Measurements from ENCODE around the gene ROCK2.

ROCK2 gene

GRCh38 chr2:11200651-11201050 lies 143.8 kb downstream of the ROCK2 start (continued):
- TF ChIP-seq ZNF488 (tag by site-specific recombination; IDR thresholded peaks at IDR 0.05) (no peak), ZFP3 (tag by site-specific recombination; IDR thresholded peaks at IDR 0.05; ENCODE audit: low read depth) (no peak), ZNF18 (tag by site-specific recombination; IDR thresholded peaks at IDR 0.05) (no peak), ZNF24 (tag by site-specific recombination; IDR thresholded peaks at IDR 0.05) (no peak), ZNF211 (tag by site-specific recombination; IDR thresholded peaks at IDR 0.05; ENCODE audit: low read depth) (no peak)

- no peak overlapping the region for H3K27ac ChIP-seq (ENCODE audit: extremely low read depth, low read depth, low read length)
- ChIA-PET POLR2A (no interaction called here), CTCF (no interaction called here)
- H3K36me3 ChIP-seq (ENCODE audit: control insufficient read depth in 2 of 2, insufficient read depth in 1 of 2, low read length in 2 of 2): peaks cover 58 to 72% of the 10 kb centered on the region in 2 experiments
- TF ChIP-seq ZNF704 (tag by site-specific recombination; IDR thresholded peaks at IDR 0.05) (no peak), WT1 (tag by site-specific recombination; IDR thresholded peaks at IDR 0.05) (no peak), PRDM6 (tag by site-specific recombination; IDR thresholded peaks at IDR 0.05) (no peak), SCRT2 (tag by site-specific recombination; IDR thresholded peaks at IDR 0.05) (no peak), ZNF426 (tag by site-specific recombination; IDR thresholded peaks at IDR 0.05) (no peak), ZNF184 (tag by site-specific recombination; IDR thresholded peaks at IDR 0.05) (no peak), SETDB1 (IDR thresholded peaks at IDR 0.05; ENCODE audit: insufficient read length, low read length) (no peak), ZNF521 (tag by site-specific recombination; IDR thresholded peaks at IDR 0.05) (no peak), CTCF (tag by site-specific recombination; IDR thresholded peaks at IDR 0.05) (no peak), GLI2 (tag by site-specific recombination; IDR thresholded peaks at IDR 0.05; ENCODE audit: borderline replicate concordance, low read depth) (no peak), ZBTB10 (tag by site-specific recombination; IDR thresholded peaks at IDR 0.05) (no peak), ZNF837 (tag by site-specific recombination; IDR thresholded peaks at IDR 0.05) (no peak), ZNF398 (tag by site-specific recombination; IDR thresholded peaks at IDR 0.05) (no peak), ZNF664 (tag by site-specific recombination; IDR thresholded peaks at IDR 0.05) (no peak), ZNF157 (tag by site-specific recombination; IDR thresholded peaks at IDR 0.05) (no peak), ZNF510 (tag by site-specific recombination; IDR thresholded peaks at IDR 0.05; ENCODE audit: insufficient replicate concordance) (no peak), SCRT1 (tag by site-specific recombination; IDR thresholded peaks at IDR 0.05; ENCODE audit: borderline replicate concordance) (no peak)
- no peak overlapping the region for H3K4me3 ChIP-seq (ENCODE audit: low read depth, low read length)
- H3K4me1 ChIP-seq (ENCODE audit: control insufficient read depth, insufficient read depth, low read length): no peaks in the 10 kb centered on the region
- H3K9me3 ChIP-seq (ENCODE audit: control insufficient read depth, insufficient read depth, low read depth, low read length): no peaks in the 10 kb centered on the region
Measured at GRCh38 chr2:11196246-11196645, 148.2 kb downstream of the ROCK2 start.

All from HEK293 (cell line).